Activated CD4-positive, CD25-positive, alpha-beta regulatory T cell (primary cell): ENCODE results near the gene IQSEC2.

Source experiments
- DNase-seq, 4 experiments: peaks; one replicate each; lab custom pipeline; 2025; lab: John Stamatoyannopoulos, UW

Gene IQSEC2

DNA sequence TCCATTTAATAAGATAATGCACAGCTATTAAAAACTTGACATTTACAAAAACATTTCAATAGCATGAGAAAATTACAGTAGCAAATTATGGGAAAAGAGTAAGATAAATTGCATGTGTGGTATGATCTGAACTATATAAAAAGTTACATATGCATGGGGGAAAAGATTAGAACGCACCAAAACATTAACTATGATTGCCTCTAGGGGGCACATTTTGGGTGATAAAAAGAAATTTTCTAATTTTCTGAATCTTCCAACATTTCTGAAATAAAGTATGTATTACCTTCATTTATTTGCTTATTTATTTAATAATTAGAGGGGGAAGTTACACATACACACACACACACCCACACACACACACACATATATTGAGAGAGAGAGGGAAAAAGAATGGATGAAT is 36.8 kb downstream of the IQSEC2 start:
- DNase-seq, result no peak

- no peak for DNase-seq
Observed at GRCh38 chrX:53242310-53242709, 39.1 kb downstream of the IQSEC2 start.

- DNase-seq, result no peak
Observed at GRCh38 chrX:53241558-53241957, 39.8 kb downstream of the IQSEC2 start.

GRCh38 chrX:53239474-53239873 is 41.9 kb downstream of the IQSEC2 start:
- DNase-seq, result peak in 1 of 4 experiments; percentile 4

GRCh38 chrX:53237056-53237455 is 44.3 kb downstream of the IQSEC2 start:
- no peak for DNase-seq

DNA sequence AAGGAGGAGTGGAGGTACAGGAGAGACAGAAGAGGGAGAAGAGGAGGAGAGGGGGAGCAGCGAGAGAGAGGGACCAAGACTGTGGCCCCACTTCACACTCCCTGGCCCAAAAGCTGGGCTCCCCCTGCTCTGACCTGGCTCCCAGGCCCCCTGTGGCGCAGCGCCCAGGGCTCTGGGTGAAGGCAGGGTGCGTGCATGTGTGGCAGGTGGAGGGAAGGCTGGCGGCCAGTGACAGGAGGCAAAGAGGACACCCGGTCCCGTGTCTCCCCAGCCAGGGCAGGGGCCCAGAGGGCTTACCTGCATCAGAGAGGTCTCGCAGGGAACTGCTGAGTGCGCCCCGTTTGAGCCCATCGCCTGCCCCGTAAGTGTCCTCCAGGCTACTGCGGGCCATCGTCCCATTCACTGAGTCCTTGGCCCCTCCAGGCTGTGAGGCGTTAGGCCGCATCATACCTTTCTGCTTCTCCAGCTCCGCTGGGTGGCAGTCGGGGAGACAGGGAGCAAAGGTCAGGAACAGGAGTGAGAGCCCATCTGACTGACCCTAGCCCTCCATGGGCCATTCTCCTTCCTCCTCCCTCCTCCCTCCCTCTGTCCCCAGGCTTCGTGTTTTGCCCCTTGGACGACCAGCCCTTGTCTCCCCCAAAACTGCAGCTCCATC is 45.2 kb downstream of the IQSEC2 start:
- no peak for DNase-seq

- DNase-seq, result no peak
Observed at GRCh38 chrX:53235566-53235965, 45.8 kb downstream of the IQSEC2 start.

DNA sequence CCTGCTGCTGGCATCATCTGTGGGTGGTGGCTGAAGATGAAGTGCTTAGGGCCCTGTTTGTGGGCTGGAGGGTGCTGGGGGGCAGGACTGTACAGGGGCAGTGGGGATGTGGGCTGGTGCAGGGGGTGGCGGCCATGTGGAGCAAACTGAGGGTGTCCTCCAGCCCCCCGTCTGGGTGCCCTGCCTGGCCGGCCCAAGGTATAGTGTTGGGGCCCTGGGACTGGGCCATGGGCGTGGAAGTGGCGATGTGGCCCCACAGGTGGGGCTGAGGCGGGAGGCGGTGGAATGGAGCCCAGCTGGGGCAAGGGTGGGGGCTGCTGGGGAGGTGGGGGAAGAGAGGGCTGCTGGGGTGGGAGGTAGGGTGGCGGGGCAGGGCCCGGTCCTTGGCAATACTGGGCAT is 46.9 kb downstream of the IQSEC2 start:
- no peak for DNase-seq

DNA sequence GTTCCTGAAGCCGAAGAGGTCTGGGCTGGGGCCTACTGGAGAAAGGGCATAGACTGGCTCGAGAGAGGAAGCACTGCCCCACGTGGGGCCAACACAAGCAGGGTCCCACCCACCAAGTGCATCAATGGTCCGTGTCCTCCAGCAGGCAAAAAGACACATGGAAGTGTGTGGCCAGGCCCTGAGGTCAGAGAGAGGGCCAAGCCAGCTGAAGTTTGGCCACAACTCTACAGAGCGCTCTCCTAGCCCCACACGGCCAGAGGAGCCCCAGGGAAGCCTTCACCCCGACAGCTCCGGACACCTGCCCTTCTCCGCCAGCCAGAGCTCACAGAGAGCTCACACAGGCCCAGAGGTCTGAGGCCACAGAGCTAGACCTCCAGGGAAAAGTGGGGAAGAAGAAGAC is 47.8 kb downstream of the IQSEC2 start:
- no peak for DNase-seq

DNA sequence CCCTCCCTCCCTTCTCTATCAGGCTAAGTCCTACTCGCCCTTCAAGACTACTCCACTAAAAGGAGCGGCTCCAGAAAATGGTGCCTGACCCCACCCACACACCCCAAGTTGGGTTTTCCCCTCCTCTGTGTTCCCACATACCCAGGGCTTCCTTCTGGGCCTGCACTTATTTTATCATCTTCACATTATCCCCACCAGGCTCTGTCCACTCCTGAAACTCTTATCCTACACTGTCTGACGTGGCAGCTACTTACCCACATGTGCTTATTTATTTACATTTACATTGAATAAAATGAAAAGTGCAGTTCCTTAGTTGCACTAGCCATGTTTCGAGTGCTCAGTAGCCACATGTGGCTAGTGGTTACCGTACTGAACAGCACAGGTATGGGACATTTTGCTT is 51.3 kb downstream of the IQSEC2 start:
- DNase-seq, result no peak

GRCh38 chrX:53227224-53227765 is 54.1 kb downstream of the IQSEC2 start:
- no peak for DNase-seq

- DNase-seq, result peak; percentile 57 to 67 (median 63)
Observed at GRCh38 chrX:53224860-53225797, 56.3 kb downstream of the IQSEC2 start, which contains the start of gene KDM5C. KDM5C (minus strand) TSS chrX:53225207; CDS start chrX:53224889, 318 bp downstream.

DNA sequence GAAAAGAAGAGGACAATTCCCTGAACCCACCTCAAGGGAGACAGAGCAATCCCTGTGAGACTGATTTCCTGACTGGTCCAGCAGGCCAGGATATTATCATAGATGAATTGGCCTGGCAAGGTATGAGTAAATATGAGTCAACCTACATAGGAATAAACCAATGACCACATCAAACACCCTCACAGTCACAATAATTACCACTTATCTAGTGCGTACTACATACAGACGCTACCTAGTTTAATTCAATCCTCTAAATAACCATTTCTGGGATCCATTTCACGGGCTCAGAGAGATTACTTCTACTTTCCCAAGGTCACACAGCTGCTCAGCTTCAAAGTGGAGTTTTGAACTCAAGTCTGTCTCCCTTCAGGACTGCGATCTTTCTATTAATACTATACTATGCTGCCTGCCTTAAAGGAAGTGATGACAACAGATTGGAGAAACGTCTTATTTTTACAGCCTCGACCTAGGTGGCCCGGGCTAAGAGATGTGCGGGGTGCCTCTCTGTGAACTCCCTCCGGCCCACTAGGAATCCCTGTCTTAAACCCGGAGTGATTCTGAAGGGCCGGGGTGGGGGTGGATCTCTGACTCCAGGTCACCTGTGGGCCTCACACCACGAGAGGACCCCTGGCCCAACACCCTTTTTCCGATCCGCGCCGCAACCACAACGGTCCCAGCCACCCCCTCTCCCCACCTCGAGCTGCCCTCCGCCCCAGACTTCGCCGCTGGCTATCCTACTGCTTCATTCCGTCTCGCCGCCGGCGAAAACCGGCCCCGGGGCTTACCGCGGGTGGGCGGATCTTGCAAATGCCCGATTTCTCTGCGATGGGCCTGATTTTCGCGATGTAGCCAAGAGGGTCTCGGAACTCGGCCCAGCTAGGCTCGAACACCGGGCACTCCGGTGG is 57.2 kb downstream of the IQSEC2 start:
- no peak for DNase-seq

- DNase-seq, result no peak
Observed at GRCh38 chrX:53223068-53223693, 58.2 kb downstream of the IQSEC2 start.
